IMR-90 (cell line): ENCODE results near the gene SIN3B. TPM values are rescaled to one million over a fixed set of nuclear protein-coding genes. Genes with fewer than 3 reads are reported as not detected.
"Not testable (repeated sequence)": the region's sequence is repeated elsewhere in the genome, so short reads cannot be mapped to it uniquely, and the experiment has no call there.

Experiments used
- ATAC-seq: fragments of 200-7000 bp; cut with Tn5 transposase; 2 replicates; pipeline ENCODE4 v1.9.1; 2020; ENCODE audit warnings: low read depth, mild to moderate bottlenecking, moderate library complexity
- BruUV-seq: library from RNA; stranded (reverse); fragments of 400-500 nt; replicated peaks from 2 replicates; lab custom pipeline; 2021; lab: Mats Ljungman, UMichigan
- CTCF ChIA-PET: fragments of 300-600 bp; formaldehyde crosslinking; extraction: SDS; loops from one replicate; lab custom pipeline; 2021; ENCODE audit warnings: antibody characterized with exemption; lab: Yijun Ruan, JAX
- POLR2A ChIA-PET: fragments of 300-600 bp; sonication (Branson Sonifier 250); formaldehyde crosslinking; loops from one replicate; lab custom pipeline; 2022; ENCODE audit warnings: antibody characterized with exemption; ENCODE audit not compliant: unreplicated experiment; lab: Charles Lee
- DNase-seq: peaks from one replicate; pipeline ENCODE4 v3.0.0; 2013
- H2AFZ ChIP-seq: replicated peaks from 2 replicates; pipeline ENCODE3; 2013; ENCODE audit warnings: low read length, mild to moderate bottlenecking; ENCODE audit not compliant: poor library complexity
- H2AK5ac ChIP-seq: 2 replicates; pipeline ENCODE4 v1.6.1; 2013; ENCODE audit warnings: low read depth, low read length, inconsistent platforms
- H2AK9ac ChIP-seq: replicated peaks from 2 replicates; pipeline ENCODE3; 2013; ENCODE audit warnings: mild to moderate bottlenecking, low read depth, low read length, moderate library complexity; ENCODE audit not compliant: poor library complexity
- H2BK120ac ChIP-seq: 2 replicates; pipeline ENCODE4 v1.6.1; 2013; ENCODE audit warnings: low read depth, low read length, inconsistent platforms
- H2BK15ac ChIP-seq: 3 replicates; pipeline ENCODE4 v1.6.1; 2013; ENCODE audit warnings: low read depth, low read length, inconsistent platforms
- H2BK20ac ChIP-seq: 2 replicates; pipeline ENCODE4 v1.6.1; 2013; ENCODE audit warnings: low read depth, mild to moderate bottlenecking, inconsistent platforms, low read length, moderate library complexity
- H2BK5ac ChIP-seq: 2 replicates; pipeline ENCODE4 v1.6.1; 2013; ENCODE audit warnings: mild to moderate bottlenecking, low read depth, low read length, inconsistent platforms; ENCODE audit not compliant: poor library complexity, severe bottlenecking
- H3K14ac ChIP-seq: replicated peaks from 2 replicates; pipeline ENCODE4 v1.6.1; 2013; ENCODE audit warnings: low read depth, low read length, inconsistent platforms
- H3K18ac ChIP-seq: 2 replicates; pipeline ENCODE4 v1.6.1; 2013; ENCODE audit warnings: low read depth, low read length, control low read depth
- H3K23ac ChIP-seq: 2 replicates; pipeline ENCODE4 v1.6.1; 2013; ENCODE audit warnings: low read depth, low read length, inconsistent platforms
- H3K27ac ChIP-seq: 2 replicates; pipeline ENCODE4 v1.5.1; 2013; ENCODE audit warnings: mild to moderate bottlenecking, control low read depth, low read length; ENCODE audit not compliant: insufficient read depth
- H3K27me3 ChIP-seq: 2 replicates; pipeline ENCODE4 v1.6.1; 2013; ENCODE audit warnings: low read length; ENCODE audit not compliant: control insufficient read depth, insufficient read depth
- H3K36me3 ChIP-seq: 2 replicates; pipeline ENCODE4 v1.6.1; 2013; ENCODE audit warnings: low read length, mixed read lengths; ENCODE audit not compliant: control insufficient read depth, insufficient read depth
- H3K4ac ChIP-seq: 2 replicates; pipeline ENCODE4 v1.6.1; 2013; ENCODE audit warnings: low read depth, low read length, inconsistent platforms
- H3K4me1 ChIP-seq: 2 replicates; pipeline ENCODE4 v1.6.1; 2013; ENCODE audit warnings: low read length, mixed read lengths; ENCODE audit not compliant: control insufficient read depth, insufficient read depth
- H3K4me2 ChIP-seq: 2 replicates; pipeline ENCODE4 v1.6.1; 2013; ENCODE audit warnings: low read depth, mild to moderate bottlenecking, control low read depth, low read length, moderate library complexity
- H3K4me3 ChIP-seq: 2 replicates; pipeline ENCODE4 v1.5.1; 2013; ENCODE audit warnings: low read depth, mild to moderate bottlenecking, control low read depth, low read length, moderate library complexity; ENCODE audit not compliant: insufficient read depth
- H3K56ac ChIP-seq: 2 replicates; pipeline ENCODE4 v1.6.1; 2013; ENCODE audit warnings: low read length, inconsistent platforms; ENCODE audit not compliant: insufficient read depth; ENCODE audit errors: extremely low read depth
- H3K79me1 ChIP-seq, 2 experiments: 2 replicates each; pipeline ENCODE4 v1.6.1; 2013; ENCODE audit warnings: low read length in 2 of 2, inconsistent platforms in 1 of 2, low read depth in 1 of 2
- H3K9ac ChIP-seq: 2 replicates; pipeline ENCODE4 v1.6.1; 2013; ENCODE audit warnings: low read depth, low read length, control low read depth
- H3K9me1 ChIP-seq: 2 replicates; pipeline ENCODE4 v1.6.1; 2013; ENCODE audit warnings: low read length, inconsistent platforms; ENCODE audit not compliant: insufficient read depth
- H3K9me3 ChIP-seq: 2 replicates; pipeline ENCODE4 v1.6.1; 2013; ENCODE audit warnings: low read length; ENCODE audit not compliant: control insufficient read depth, insufficient read depth
- H4K20me1 ChIP-seq: 2 replicates; pipeline ENCODE4 v1.6.1; 2013; ENCODE audit warnings: low read length, inconsistent platforms; ENCODE audit not compliant: insufficient read depth
- H4K5ac ChIP-seq: 2 replicates; pipeline ENCODE4 v1.6.1; 2013; ENCODE audit warnings: mild to moderate bottlenecking, low read depth, low read length, control low read depth
- H4K8ac ChIP-seq, 2 experiments: 2 replicates each; pipeline ENCODE4 v1.6.1; 2013; ENCODE audit warnings: low read depth in 2 of 2, low read length in 2 of 2, control low read depth in 1 of 2, inconsistent platforms in 1 of 2
- H4K91ac ChIP-seq: 2 replicates; pipeline ENCODE4 v1.6.1; 2013; ENCODE audit warnings: low read depth, low read length, inconsistent platforms; ENCODE audit not compliant: insufficient read depth
- WGBS, 2 experiments: methylation state at CpG; one replicate each; pipeline versions ENCODE4 v1.1.5 to v1.1.7; 2013; ENCODE audit warnings: missing lambda C conversion rate in 2 of 2; ENCODE audit not compliant: insufficient read length in 1 of 2; ENCODE audit errors: extremely low coverage in 2 of 2; 5-methylcytosine and 5-hydroxymethylcytosine counted together
- dilution Hi-C: fragments of 300-500 bp; cut with HindIII; formaldehyde crosslinking; loops from one replicate; pipeline ENCODE4 v1.14.3; 2018; ENCODE audit warnings: low sequenced_read_pairs; ENCODE audit not compliant: unreplicated experiment
- in situ Hi-C: fragments of 300-500 bp; cut with MboI; formaldehyde crosslinking; loops from 3 replicates; pipeline ENCODE4 v1.14.3; 2019; ENCODE audit warnings: low sequenced_read_pairs, inconsistent platforms, mixed read lengths
- intact Hi-C: fragments of 100-400 bp; cut with micrococcal nuclease; formaldehyde crosslinking; loops from 2 replicates; pipeline ENCODE4 v1.10.0; 2022
- polyA plus RNA-seq, 3 experiments: library from polyadenylated mRNA; depleted of rRNA; stranded (reverse); fragments of >200 nt; gene quantifications; 2 replicates each; pipeline ENCODE4 v1.2.3, GENCODE V29; 2012; ENCODE audit warnings: low replicate concordance in 1 of 3
- total RNA-seq: library from RNA; depleted of rRNA; stranded (reverse); fragments of >200 nt; gene quantifications from 2 replicates; pipeline ENCODE4 v1.2.3, GENCODE V29; 2012

SIN3B gene
- total and polyA plus RNA-seq, 2 of the 4 experiments (the other 2 are of a cell fraction) = 7.9 to 40.0 TPM

GRCh38 chr19:16798326-16798725 lies 30.9 kb upstream of the SIN3B start:
- H3K9ac ChIP-seq, H2BK20ac ChIP-seq, H3K14ac ChIP-seq, ATAC-seq, in situ Hi-C loops, BruUV-seq, H3K4me3 ChIP-seq, DNase-seq, H3K9me3 ChIP-seq, H3K36me3 ChIP-seq, H3K4me2 ChIP-seq, H4K20me1 ChIP-seq, H2BK120ac ChIP-seq, H2AFZ ChIP-seq, H2BK5ac ChIP-seq, H3K4me1 ChIP-seq, H2AK9ac ChIP-seq, H3K56ac ChIP-seq, H3K4ac ChIP-seq, H4K91ac ChIP-seq, POLR2A ChIA-PET, H2BK15ac ChIP-seq, H3K27me3 ChIP-seq, H2AK5ac ChIP-seq, H4K5ac ChIP-seq, H4K8ac ChIP-seq, intact Hi-C loops, H3K9me1 ChIP-seq, H3K23ac ChIP-seq, H3K18ac ChIP-seq, H3K79me1 ChIP-seq, dilution Hi-C loops, H3K27ac ChIP-seq: not testable (repeated sequence)
- no CpG with 5 or more reads among the region's 6 CpGs for WGBS, 2 experiments
- CTCF ChIA-PET = interaction anchor here (0.6 kb wide), 1 partner anchor 67 kb away, joined by 3 read pairs; no protein-coding TSS in a partner anchor
